ENCODE results near the gene MRPL49.

DNA sequence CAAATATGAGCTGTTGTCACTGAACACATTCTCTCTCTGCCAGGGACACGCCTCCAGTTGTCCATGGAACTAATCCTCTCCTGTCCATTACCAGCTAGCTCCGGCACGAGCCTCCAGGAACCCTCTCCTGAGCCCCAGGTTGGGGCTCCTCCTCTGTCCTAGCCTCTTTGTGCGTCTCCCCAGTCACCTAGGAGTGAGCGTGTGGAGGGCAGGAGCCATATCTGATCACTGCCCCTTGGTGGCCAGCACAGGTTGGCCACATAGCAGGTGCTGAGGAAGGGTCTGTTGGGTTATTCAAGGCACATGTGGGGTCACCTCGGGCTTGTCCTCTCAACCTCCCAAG is 9.7 kb downstream of the MRPL49 start:
- no peak for TF ChIP-seq POLR2A (IDR thresholded peaks at IDR 0.05)
- TF ChIP-seq, protein P1, sequence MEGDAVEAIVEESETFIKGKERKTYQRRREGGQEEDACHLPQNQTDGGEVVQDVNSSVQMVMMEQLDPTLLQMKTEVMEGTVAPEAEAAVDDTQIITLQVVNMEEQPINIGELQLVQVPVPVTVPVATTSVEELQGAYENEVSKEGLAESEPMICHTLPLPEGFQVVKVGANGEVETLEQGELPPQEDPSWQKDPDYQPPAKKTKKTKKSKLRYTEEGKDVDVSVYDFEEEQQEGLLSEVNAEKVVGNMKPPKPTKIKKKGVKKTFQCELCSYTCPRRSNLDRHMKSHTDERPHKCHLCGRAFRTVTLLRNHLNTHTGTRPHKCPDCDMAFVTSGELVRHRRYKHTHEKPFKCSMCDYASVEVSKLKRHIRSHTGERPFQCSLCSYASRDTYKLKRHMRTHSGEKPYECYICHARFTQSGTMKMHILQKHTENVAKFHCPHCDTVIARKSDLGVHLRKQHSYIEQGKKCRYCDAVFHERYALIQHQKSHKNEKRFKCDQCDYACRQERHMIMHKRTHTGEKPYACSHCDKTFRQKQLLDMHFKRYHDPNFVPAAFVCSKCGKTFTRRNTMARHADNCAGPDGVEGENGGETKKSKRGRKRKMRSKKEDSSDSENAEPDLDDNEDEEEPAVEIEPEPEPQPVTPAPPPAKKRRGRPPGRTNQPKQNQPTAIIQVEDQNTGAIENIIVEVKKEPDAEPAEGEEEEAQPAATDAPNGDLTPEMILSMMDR (IDR thresholded peaks at IDR 0.05): no peak
- TF ChIP-seq POLR2AphosphoS5 (IDR thresholded peaks at IDR 0.05): no peak
